Activated naive CD4-positive, alpha-beta T cell treated with anti-CD3 and anti-CD28 coated beads for 36 hours (primary cell): ENCODE measurements around the gene AGPS. TPM values are rescaled to one million over a fixed set of nuclear protein-coding genes. Genes with fewer than 3 reads are reported as not detected.
A peak's percentile ranks its signal among the peaks of the same experiment; 100 is the strongest.
"Not testable (repeated sequence)": the region's sequence is repeated elsewhere in the genome, so short reads cannot be mapped to it uniquely, and the experiment has no call there.

Experiments
- CTCF ChIA-PET: fragments of 350-600 bp; sonication (Branson Sonifier 250); formaldehyde crosslinking; loops from one replicate; lab custom pipeline; 2021; ENCODE audit warnings: antibody characterized with exemption; lab: Charles Lee
- DNase-seq: peaks from one replicate; pipeline ENCODE4 v3.0.0-alpha.2; 2020
- H3K27ac Mint-ChIP-seq: one replicate; pipeline ENCODE4 v1.8.0; 2021; ENCODE audit warnings: mild to moderate bottlenecking, mixed read lengths
- H3K27me3 Mint-ChIP-seq: one replicate; pipeline ENCODE4 v1.8.0; 2021; ENCODE audit warnings: low read depth, mixed read lengths
- H3K36me3 Mint-ChIP-seq: one replicate; pipeline ENCODE4 v1.8.0; 2021; ENCODE audit warnings: low read depth, mixed read lengths
- H3K4me1 Mint-ChIP-seq: one replicate; pipeline ENCODE4 v1.8.0; 2021; ENCODE audit warnings: low read depth, mixed read lengths
- H3K4me3 Mint-ChIP-seq: one replicate; pipeline ENCODE4 v1.8.0; 2021; ENCODE audit warnings: mild to moderate bottlenecking, moderate library complexity, mixed read lengths
- H3K9me3 Mint-ChIP-seq: one replicate; pipeline ENCODE4 v1.8.0; 2021; ENCODE audit warnings: mixed read lengths
- intact Hi-C: fragments of 100-400 bp; cut with micrococcal nuclease; formaldehyde crosslinking; loops from one replicate; pipeline ENCODE4 v1.15.1; 2023
- total RNA-seq, 2 experiments: library from RNA; stranded (reverse); gene quantifications; one replicate each; pipeline ENCODE4 v1.2.3, GENCODE V29; 2021

AGPS gene
- total RNA-seq, 2 experiments from 2014 or later: 50.7 to 51.8 TPM

- DNase-seq: no peak
- Mint-ChIP-seq H3K4me3 (no peak overlapping the region), H3K36me3 (no peaks in the 10 kb centered on the region), H3K4me1 (peaks cover 8% of the 10 kb centered on the region), H3K27ac (no peak overlapping the region), H3K27me3 (no peaks in the 10 kb centered on the region), H3K9me3 (peaks cover 3% of the 10 kb centered on the region)
- intact Hi-C loops: no loop called here
- CTCF ChIA-PET: interaction anchor here (0.6 to 0.8 kb wide), 3 partner anchors 117 to 173 kb away, joined by 3 to 4 read pairs (median 3); no protein-coding TSS in a partner anchor
These were observed 158.0 kb downstream of the AGPS start for GRCh38 chr2:177550264-177551200.

- intact Hi-C loops, DNase-seq, H3K27ac Mint-ChIP-seq, H3K27me3 Mint-ChIP-seq, H3K9me3 Mint-ChIP-seq, H3K4me3 Mint-ChIP-seq, H3K36me3 Mint-ChIP-seq, H3K4me1 Mint-ChIP-seq: not testable (repeated sequence)
- CTCF ChIA-PET: interaction anchor here (0.6 kb wide), 1 partner anchor 118 kb away, joined by 3 read pairs; no protein-coding TSS in a partner anchor
These were observed 158.8 kb downstream of the AGPS start for GRCh38 chr2:177551360-177551759.

DNA sequence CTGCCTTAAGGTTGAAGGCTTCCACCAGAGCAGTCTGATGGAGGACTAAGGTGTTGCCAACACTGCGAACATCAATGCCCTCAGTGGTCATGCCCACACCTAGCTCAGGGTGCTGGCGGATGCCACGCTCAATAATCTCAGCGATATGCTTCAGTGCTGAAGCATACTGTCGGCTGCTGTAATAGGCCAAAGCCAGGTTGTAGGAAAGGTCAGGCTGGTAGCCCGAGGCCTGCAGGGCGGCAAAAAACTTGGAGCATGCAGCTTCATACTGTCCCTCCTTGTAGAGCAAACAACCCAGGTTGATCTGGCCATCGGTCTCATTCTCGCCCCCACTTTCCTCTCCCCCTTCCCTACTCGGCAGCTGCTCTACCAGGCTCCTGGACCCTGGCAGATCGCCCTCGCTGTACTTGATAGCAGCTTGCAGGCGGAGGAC, 159.4 kb downstream of the AGPS start:
- intact Hi-C loops: loop anchor here (1.0 kb wide), 1 partner anchor 388 kb away; no protein-coding TSS in a partner anchor
- peaks cover 3% of the 10 kb centered on the region for H3K9me3 Mint-ChIP-seq
- DNase-seq: no peak
- H3K36me3 Mint-ChIP-seq: no peaks in the 10 kb centered on the region
- no peaks in the 10 kb centered on the region for H3K27me3 Mint-ChIP-seq
- H3K27ac Mint-ChIP-seq: no peak overlapping the region
- peak overlapping the region; percentile 88 for H3K4me3 Mint-ChIP-seq
- CTCF ChIA-PET: interaction anchor here (0.6 kb wide), 1 partner anchor 229 kb away, joined by 3 read pairs; no protein-coding TSS in a partner anchor
- H3K4me1 Mint-ChIP-seq: peaks cover 8% of the 10 kb centered on the region

DNA sequence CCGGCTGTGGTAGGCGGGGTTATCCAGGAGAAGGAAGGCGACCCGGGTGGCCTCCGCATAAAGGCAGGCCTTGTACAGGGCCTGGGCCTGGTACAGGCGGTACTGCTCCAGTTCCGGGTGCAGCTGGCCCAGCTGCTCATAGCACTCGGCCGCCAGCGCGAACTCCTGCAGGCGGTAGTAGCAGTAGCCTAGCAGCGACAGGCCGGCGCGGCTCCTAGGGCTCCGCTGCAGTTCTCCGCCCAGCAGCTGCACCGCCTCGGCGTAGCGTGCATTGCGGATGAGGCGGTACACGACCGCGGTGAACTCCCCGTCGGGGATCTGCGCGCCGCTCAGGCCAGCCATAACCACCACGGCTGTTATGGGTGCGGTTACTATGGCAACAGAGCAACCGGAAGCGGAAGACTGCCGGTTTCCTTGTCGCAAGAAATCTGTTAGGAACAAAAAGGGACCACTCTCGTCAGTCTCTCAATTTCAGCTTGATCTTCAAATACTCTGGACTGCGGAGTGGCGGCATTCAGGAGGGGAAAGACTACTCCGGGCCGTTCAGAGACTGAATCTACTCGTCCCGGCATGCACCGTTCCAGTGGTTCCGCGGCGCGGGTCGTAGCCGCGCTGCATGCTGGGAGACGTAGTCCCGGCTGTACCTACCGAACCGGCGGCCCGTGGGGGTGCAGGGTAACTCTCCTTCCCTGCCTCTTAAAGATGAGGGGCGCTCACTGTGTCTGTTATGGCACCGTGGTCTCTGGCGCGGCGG, 160.0 kb downstream of the AGPS start:
- intact Hi-C loops: loop anchor here (1.0 kb wide), 6 partner anchors 66 to 388 kb away; partner anchors contain the start of genes AGPS, HNRNPA3 and NFE2L2
- Mint-ChIP-seq H3K36me3 (no peaks in the 10 kb centered on the region), H3K4me1 (peaks cover 8% of the 10 kb centered on the region)

GRCh38 chr2:177553176-177553884, 160.8 kb downstream of the AGPS start:
- Mint-ChIP-seq H3K36me3 (no peaks in the 10 kb centered on the region), H3K4me1 (peaks cover 8% of the 10 kb centered on the region), H3K27me3 (no peaks in the 10 kb centered on the region), H3K9me3 (peaks cover 3% of the 10 kb centered on the region), H3K4me3 (peak overlapping the region; percentile 88), H3K27ac (peak overlapping the region; percentile 99)
- intact Hi-C loops: loop anchor here (1.0 kb wide), 5 partner anchors 65 to 341 kb away; partner anchors contain the start of genes AGPS, HNRNPA3 and NFE2L2
- CTCF ChIA-PET: no interaction called here
- no peak for DNase-seq

More for the DNA sequence above, 160.0 kb downstream of the AGPS start:
- peak overlapping the region; percentile 88 for H3K4me3 Mint-ChIP-seq
- peak overlapping the region; percentile 99 for H3K27ac Mint-ChIP-seq
- peaks cover 3% of the 10 kb centered on the region for H3K9me3 Mint-ChIP-seq
- no peaks in the 10 kb centered on the region for H3K27me3 Mint-ChIP-seq
- CTCF ChIA-PET: interaction anchor here (0.6 kb wide), 1 partner anchor 228 kb away, joined by 3 read pairs; no protein-coding TSS in a partner anchor
- DNase-seq: peak; percentile 93

DNA sequence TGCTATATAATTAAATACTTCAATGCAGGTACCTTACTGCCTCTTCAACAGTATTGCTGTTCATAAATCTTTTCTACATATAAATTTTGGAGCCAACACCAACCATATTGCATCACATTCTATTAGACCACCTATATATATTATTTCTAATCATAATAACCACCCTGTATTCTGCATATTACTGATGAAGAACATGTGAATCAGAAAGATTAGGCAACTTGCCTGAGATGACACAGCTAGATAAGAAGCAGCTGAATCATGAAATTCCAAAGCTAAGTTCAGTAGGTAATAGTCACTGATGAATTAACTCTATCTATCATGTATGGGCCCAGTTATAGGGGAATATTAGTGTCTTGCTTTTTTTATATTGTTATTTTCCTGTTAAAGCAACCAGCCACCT, 161.8 kb downstream of the AGPS start:
- intact Hi-C loops: no loop called here
- CTCF ChIA-PET: no interaction called here
- H3K36me3 Mint-ChIP-seq: no peaks in the 10 kb centered on the region

DNA sequence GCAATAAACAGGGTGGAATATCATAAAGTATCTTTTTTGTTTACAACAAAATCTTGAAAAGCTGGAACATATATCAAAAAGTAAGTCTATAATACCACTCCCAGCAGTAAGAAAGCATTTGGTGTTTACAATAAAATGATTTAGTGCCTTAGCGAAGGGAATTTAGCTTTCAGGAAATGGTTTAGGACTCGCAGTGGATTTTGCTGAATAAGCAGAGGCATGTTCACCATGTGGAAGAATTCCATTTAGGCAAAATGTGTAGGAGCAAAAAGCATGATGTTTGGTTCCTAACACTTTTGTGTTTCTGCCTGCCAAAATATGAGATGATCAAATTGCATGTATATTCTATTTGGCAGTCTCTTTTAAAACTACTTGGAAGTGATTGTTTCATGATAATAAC, 163.6 kb downstream of the AGPS start:
- no peaks in the 10 kb centered on the region for H3K36me3 Mint-ChIP-seq
- H3K27ac Mint-ChIP-seq: no peak overlapping the region
- H3K27me3 Mint-ChIP-seq: no peaks in the 10 kb centered on the region
- H3K4me3 Mint-ChIP-seq: no peak overlapping the region
- intact Hi-C loops: no loop called here
- DNase-seq: no peak
- H3K4me1 Mint-ChIP-seq: peaks cover 8% of the 10 kb centered on the region
- CTCF ChIA-PET: interaction anchor here (0.6 kb wide), 1 partner anchor 194 kb away, joined by 3 read pairs; no protein-coding TSS in a partner anchor
- peaks cover 1% of the 10 kb centered on the region for H3K9me3 Mint-ChIP-seq

More for the DNA sequence above, 161.8 kb downstream of the AGPS start:
- Mint-ChIP-seq H3K4me3 (no peak overlapping the region), H3K27me3 (no peaks in the 10 kb centered on the region), H3K9me3 (peaks cover 3% of the 10 kb centered on the region), H3K4me1 (peaks cover 8% of the 10 kb centered on the region), H3K27ac (no peak overlapping the region)
- DNase-seq: no peak

GRCh38 chr2:177557794-177558193, 165.2 kb downstream of the AGPS start:
- H3K4me1 Mint-ChIP-seq: peaks cover 8% of the 10 kb centered on the region
- H3K27me3 Mint-ChIP-seq: no peaks in the 10 kb centered on the region
- H3K9me3 Mint-ChIP-seq: no peaks in the 10 kb centered on the region
- DNase-seq: no peak
- H3K4me3 Mint-ChIP-seq: no peak overlapping the region
- H3K36me3 Mint-ChIP-seq: no peaks in the 10 kb centered on the region
- CTCF ChIA-PET: no interaction called here
- H3K27ac Mint-ChIP-seq: no peak overlapping the region
- intact Hi-C loops: no loop called here

DNA sequence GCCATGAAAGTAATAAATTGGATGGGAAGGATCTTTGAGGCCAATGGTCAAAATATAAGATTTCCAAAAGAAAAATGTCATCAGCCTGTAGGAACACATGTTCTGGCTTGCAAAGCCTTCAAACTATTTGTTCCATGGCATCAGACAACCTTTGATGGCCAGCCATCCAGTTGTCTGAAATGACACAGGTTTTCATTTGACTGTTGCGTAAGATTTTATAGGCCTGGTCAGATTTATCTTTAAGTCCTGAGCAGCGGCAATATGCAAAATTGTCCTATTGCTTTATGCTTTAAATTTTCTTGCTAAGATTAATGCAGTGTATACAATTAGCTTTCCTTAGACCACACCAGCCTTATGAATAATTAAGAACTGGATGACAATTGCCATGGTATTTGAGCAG, 167.1 kb downstream of the AGPS start:
- no peak overlapping the region for H3K27ac Mint-ChIP-seq
- H3K4me3 Mint-ChIP-seq: no peak overlapping the region
- H3K36me3 Mint-ChIP-seq: no peaks in the 10 kb centered on the region
- DNase-seq: no peak
- intact Hi-C loops: no loop called here
- H3K27me3 Mint-ChIP-seq: no peaks in the 10 kb centered on the region
- no peaks in the 10 kb centered on the region for H3K9me3 Mint-ChIP-seq
- CTCF ChIA-PET: interaction anchor here (0.6 kb wide), 1 partner anchor 158 kb away, joined by 3 read pairs; no protein-coding TSS in a partner anchor
- H3K4me1 Mint-ChIP-seq: no peaks in the 10 kb centered on the region

GRCh38 chr2:177568390-177568789, 175.8 kb downstream of the AGPS start:
- H3K9me3 Mint-ChIP-seq: no peaks in the 10 kb centered on the region
- CTCF ChIA-PET: interaction anchor here (0.6 to 0.8 kb wide), 2 partner anchors 36 to 155 kb away, joined by 3 to 4 read pairs; no protein-coding TSS in a partner anchor
- no peak overlapping the region for H3K4me3 Mint-ChIP-seq
- intact Hi-C loops: no loop called here
- H3K36me3 Mint-ChIP-seq: no peaks in the 10 kb centered on the region
- peaks cover 2% of the 10 kb centered on the region for H3K27me3 Mint-ChIP-seq
- no peak overlapping the region for H3K27ac Mint-ChIP-seq
- no peak for DNase-seq
- H3K4me1 Mint-ChIP-seq: no peaks in the 10 kb centered on the region

- Mint-ChIP-seq H3K9me3 (no peaks in the 10 kb centered on the region), H3K36me3 (no peaks in the 10 kb centered on the region), H3K4me1 (no peaks in the 10 kb centered on the region), H3K27ac (no peak overlapping the region), H3K4me3 (no peak overlapping the region), H3K27me3 (peaks cover 2% of the 10 kb centered on the region)
- CTCF ChIA-PET: interaction anchor here (0.6 to 0.8 kb wide), 2 partner anchors 36 to 155 kb away, joined by 3 to 4 read pairs; no protein-coding TSS in a partner anchor
- no peak for DNase-seq
- intact Hi-C loops: no loop called here
These were observed 176.3 kb downstream of the AGPS start for GRCh38 chr2:177568893-177569292.
